Fibroblast of peridontal ligament (primary cell): Measurements from ENCODE around the gene TNIK.
A peak's percentile ranks its signal among the peaks of the same experiment; 100 is the strongest.

ENCODE experiments used
- DNase-seq: peaks from one replicate; pipeline ENCODE4 v3.0.0-alpha.2; 2010; ENCODE audit errors: extremely low read depth

TNIK gene

DNA sequence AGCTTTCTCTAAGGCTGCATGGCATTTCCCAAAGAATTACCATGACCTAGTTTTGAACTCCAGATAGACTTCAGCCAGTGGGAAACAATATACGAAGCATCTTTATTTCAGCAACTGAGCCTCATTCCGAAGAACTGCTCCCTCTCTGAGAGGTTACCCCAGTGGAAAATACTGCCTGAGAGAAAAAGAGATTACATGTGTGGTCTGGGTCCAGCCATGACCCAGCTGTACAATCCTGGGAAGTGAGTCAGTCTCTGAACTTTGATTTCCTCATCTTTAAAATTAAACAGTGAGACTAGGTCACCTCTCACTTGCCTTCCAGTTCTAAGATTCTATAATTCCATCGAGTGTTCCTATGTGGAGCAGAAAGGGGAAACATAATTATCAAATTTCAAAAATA is 42.4 kb downstream of the TNIK start:
- DNase-seq: peak; percentile 63

GRCh38 chr3:171417137-171417536 is 43.1 kb downstream of the TNIK start:
- no peak for DNase-seq

DNA sequence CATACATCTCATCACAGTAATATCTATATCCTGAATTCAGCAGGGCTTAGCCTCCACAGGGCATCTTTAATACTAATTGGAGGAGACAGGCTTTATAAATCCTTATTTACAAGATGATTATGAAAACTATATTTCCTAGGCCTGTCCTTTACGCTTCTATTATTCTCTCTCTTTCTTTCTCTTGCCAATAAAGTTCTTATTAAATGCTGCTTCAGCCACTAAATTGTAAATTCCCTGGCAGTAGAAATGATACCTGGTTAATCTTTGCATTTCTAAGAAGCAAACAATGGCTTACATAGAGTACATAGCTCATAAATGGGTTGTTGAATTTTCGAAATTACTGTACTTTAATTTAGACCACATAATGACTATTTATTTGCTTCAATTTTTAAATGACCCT is 43.5 kb downstream of the TNIK start:
- DNase-seq: no peak

- DNase-seq: no peak
These were observed 44.1 kb downstream of the TNIK start for GRCh38 chr3:171416061-171416460.

DNA sequence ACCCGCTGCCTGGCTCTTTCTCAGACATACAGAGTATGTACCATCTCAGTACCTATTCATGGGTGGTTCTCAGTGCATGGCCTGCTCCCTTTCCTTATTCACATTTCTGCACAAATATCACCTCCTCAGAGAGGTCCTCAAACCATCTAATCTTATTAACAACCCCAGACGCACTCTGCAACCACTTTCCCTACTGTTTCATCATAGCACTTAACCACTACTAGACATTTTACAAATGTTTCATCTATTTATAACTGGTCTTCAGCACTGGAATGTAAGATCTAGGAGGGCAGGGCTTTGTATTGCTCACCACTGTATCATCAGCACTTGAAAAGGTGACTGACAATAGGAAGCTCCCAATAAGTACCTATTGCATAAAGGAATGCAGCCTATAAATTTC is 45.1 kb downstream of the TNIK start:
- no peak for DNase-seq

GRCh38 chr3:171412473-171412872 is 47.7 kb downstream of the TNIK start:
- no peak for DNase-seq

DNA sequence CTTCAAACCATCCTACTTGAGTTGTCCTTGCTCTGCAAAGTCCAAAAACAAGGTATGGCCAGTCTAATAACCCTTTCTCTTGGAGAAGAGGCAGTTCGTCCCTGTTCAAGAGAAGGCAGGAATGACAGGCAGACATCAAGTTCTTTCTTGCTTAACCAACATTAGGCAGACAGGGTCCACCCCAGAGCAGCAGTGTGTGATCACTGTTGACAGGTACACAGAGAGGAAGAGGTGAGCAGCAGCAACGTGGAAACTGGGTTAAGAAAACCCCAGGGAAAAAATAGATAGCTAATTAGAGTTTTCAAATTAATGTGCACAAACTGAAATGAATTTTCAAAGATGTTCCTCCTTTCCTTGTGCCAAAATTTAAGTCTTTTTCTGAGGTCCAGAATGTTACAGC is 48.2 kb downstream of the TNIK start:
- no peak for DNase-seq

DNA sequence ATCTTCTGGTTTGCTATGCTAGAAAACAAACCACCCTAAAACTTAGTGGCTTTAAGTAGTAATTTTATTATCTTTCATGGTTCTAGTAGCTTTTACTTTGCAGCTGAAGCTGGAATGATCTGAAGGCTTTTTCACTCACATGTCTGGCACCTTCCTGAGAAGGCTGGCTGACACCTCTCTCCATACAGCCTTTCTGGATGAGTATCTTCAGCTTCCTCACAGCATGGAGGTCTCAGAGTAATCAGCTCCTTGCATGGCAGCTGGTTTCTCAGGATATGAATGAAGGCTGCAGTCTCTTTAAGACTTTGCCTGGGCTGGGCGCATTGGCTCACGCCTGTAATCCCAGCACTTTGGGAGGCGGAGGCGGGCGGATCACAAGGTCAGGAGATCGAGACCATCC is 50.0 kb downstream of the TNIK start:
- DNase-seq: no peak

DNA sequence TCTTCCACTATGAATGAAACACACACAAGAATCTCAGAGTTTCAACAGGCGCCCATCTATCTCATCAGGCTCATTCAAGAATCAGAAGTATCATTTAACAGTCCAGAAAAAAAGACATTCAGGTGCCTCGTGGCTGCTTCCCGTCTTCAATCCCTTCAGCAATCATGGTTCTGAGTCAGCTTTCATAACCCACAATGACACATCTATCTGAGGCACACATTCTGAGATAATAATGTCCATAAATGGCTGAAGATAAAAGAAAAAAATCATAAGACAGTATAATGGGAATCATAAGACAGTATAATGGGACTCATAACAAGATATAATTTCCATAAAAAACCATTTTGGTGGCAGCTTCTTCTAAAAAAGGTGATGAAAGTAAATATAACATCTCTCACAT is 52.4 kb downstream of the TNIK start:
- peak; percentile 18 for DNase-seq

DNA sequence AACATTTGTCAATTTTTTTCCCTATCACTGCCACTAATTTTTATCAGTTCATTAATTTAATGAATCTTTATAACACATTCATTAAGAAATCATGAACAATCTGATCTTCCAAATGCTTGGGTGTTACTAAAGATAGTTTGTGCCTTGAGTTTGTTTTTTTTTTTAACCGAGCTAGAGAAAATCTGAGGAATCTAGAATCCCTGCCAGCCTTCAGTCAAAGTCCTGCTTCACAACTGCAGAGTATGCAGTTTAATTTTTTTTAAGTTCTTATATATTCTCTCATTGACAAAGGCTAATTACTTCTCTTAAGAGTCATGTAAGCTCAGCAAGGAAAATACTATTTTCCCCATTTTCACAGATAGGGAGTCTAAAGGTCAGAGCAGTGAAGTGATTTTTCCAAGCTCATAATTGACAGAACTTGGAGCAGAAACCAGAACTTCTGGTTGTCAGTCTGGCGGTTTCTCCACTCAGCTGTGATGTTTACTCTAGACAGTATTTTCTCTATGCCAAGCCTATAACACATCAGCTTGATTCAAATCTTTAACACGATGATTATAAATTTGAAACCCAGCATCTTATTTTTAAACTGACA is 55.7 kb downstream of the TNIK start:
- DNase-seq: no peak

GRCh38 chr3:171402281-171402680 is 57.9 kb downstream of the TNIK start:
- no peak for DNase-seq

DNA sequence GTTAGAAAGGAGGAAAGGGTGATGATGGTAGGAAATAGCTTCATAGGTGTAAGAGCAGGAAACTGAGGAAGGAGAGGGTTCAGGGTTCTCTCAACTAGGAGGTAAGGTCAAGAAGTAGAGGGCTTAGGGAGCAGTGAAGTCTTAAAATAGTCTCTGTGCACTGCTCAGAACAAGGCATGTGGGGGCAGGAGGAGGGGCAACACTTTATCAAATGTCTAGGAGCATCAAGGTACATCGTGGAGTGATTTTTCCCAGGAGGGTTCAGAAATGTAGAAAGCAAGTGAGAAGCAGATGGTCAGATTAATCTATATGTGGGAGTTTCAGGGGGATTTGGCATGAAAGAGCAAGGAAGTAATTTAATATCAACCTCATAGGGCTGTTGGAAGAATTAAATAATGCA is 58.8 kb downstream of the TNIK start:
- DNase-seq: no peak

- no peak for DNase-seq
These were observed 60.4 kb downstream of the TNIK start for GRCh38 chr3:171399842-171400241.

- no peak for DNase-seq
These were observed 61.9 kb downstream of the TNIK start for GRCh38 chr3:171398343-171398742.

- no peak for DNase-seq
These were observed 63.1 kb downstream of the TNIK start for GRCh38 chr3:171397089-171397488.

- DNase-seq: no peak
These were observed 64.2 kb downstream of the TNIK start for GRCh38 chr3:171396048-171396447.

GRCh38 chr3:171393032-171393744 is 67.0 kb downstream of the TNIK start:
- no peak for DNase-seq

DNA sequence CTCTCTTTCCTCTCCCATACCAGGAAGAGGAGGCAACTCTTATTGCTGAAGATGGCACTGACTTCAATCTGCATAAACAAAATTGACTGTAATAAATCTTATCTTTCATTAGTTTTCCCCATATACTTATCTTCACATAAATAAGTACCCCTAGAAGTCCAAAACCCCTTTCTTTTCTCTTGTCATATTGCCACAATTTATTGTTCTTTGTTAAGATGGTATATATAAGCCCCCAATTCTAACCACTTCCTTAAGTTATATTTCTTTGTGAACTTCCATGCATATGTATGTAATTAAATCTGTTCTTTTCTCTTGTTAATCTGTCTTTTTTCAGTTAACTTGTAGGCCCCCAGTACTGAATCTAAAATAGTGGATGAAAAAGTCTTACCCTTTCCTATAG is 68.8 kb downstream of the TNIK start:
- DNase-seq: no peak

DNA sequence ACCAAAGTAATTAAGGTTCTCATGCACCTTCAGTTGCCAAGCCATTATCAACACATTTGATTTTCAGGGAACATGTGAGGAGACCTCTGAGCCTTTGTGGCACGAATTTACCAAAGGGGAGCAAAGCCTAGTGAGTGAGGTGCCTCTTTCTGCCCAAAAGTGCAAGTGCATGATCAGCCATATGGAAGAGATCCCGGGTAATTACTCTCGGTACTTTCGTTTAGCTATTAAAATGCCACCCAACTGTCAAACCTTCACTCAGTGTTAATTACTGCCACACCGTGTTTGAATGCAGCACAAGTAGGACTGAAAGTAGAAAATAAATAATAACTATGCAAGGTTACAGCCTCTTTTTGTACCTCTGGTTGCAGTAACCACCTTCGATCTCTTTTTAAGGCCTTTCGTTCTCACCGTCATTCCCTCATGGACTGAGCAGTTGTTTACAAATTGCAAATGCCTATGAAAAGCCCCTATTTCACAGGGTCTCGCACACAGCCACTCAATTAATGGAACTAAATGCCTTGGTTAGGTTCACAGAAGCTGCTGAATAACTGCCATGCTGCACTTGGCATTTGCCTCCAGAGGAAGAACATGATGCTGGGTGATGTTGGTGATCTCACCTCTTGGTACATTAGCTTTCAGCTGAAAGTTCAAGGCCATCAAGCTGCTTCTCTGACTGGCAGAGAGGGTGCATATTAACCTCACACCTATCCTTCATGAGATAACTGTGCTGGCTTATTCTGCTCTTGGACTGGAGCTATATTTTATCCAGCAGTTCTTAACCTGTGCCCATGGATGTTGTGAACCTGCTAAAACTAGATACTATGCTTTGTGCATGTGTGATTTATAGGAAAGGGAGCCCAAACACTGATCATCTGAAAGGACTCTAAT is 69.9 kb downstream of the TNIK start:
- DNase-seq: no peak

- DNase-seq: no peak
These were observed 70.7 kb downstream of the TNIK start for GRCh38 chr3:171389491-171389890.

DNA sequence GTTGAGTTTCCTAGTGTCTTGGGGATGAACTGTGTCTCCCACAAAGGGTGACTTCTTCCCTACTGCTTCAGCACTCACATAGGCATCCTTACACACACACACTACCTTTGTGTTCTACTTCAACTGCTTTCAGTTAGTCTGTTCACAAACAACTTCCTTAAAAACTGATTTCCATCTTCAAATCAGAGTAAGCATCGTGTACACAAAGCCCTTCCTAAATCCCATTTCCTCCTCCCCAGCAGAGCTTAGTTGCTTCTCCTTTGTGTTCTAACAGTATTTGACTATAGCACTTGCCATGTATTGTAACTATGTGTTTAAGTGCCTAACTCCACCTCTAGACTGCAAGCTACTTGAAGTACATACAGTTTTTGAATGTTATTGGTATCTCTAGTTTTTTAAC is 71.7 kb downstream of the TNIK start:
- no peak for DNase-seq

- no peak for DNase-seq
These were observed 73.1 kb downstream of the TNIK start for GRCh38 chr3:171387062-171387461.

DNA sequence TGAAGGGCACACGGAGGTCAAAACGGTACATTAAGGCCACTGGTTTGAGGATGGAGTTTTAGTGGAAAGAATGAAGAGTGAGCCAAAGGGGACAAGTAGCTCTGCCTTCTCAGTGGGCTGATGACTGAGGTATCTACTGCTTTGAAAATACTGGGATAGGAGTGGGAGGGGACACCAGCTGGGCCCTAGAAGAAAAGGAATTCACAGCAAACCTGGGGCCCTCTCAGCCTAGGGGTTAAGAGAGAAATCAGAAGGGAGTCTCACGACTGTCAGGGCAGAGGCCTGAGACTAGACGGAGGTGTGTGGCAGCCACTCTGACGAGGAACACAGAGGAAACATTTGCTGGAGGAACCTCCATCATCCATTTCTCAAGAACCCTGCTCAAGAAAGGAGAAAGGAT is 75.1 kb downstream of the TNIK start:
- DNase-seq: no peak
